HepG2 (cell line): ENCODE measurements around the gene OR6S1. TPM values are rescaled to one million over a fixed set of nuclear protein-coding genes. Genes with fewer than 3 reads are reported as not detected.

ENCODE experiments used
- ATM ChIP-seq: fragments of 450-650 bp; IDR thresholded peaks from 2 replicates; pipeline ENCODE4 v1.7.1; 2017; ENCODE audit warnings: mild to moderate bottlenecking, borderline replicate concordance
- ELF4 ChIP-seq: sonication (generic); formaldehyde crosslinking; IDR thresholded peaks from 2 replicates; pipeline ENCODE4 v1.5.0; 2020; ENCODE audit warnings: missing genetic modification reagents, mild to moderate bottlenecking, moderate library complexity, borderline replicate concordance
- GATAD2A ChIP-seq: IDR thresholded peaks from 2 replicates; pipeline ENCODE4 v1.6.1; 2016
- GPN1 ChIP-seq: sonication (generic); formaldehyde crosslinking; IDR thresholded peaks from 2 replicates; pipeline ENCODE4 v1.5.1; 2020; ENCODE audit warnings: missing genetic modification reagents, borderline replicate concordance
- MTA3 ChIP-seq: sonication (generic); formaldehyde crosslinking; IDR thresholded peaks from 2 replicates; pipeline ENCODE4 v1.4.0; 2020; ENCODE audit warnings: missing genetic modification reagents
- NAIF1 ChIP-seq: sonication (generic); formaldehyde crosslinking; IDR thresholded peaks from 2 replicates; pipeline ENCODE4 v1.5.0; 2020; ENCODE audit warnings: mild to moderate bottlenecking, missing genetic modification reagents, borderline replicate concordance
- PLRG1 ChIP-seq: fragments of 450-650 bp; conservative IDR thresholded peaks from 2 replicates; pipeline ENCODE4 v1.6.1; 2016
- RBFOX2 ChIP-seq: fragments of 200-400 bp; formaldehyde crosslinking; IDR thresholded peaks from 2 replicates; pipeline ENCODE4 v1.6.1; 2017; ENCODE audit warnings: low read depth, mild to moderate bottlenecking, low read length
- SAFB2 ChIP-seq: sonication (generic); formaldehyde crosslinking; IDR thresholded peaks from 2 replicates; pipeline ENCODE4 v1.5.1; 2020; ENCODE audit warnings: missing genetic modification reagents, low read depth, mild to moderate bottlenecking, borderline replicate concordance
- SAP130 ChIP-seq: IDR thresholded peaks from 2 replicates; pipeline ENCODE4 v1.6.1; 2016; ENCODE audit warnings: low read depth
- ZFX ChIP-seq: sonication (generic); formaldehyde crosslinking; IDR thresholded peaks from 2 replicates; pipeline ENCODE4 v1.4.0; 2020; ENCODE audit warnings: mild to moderate bottlenecking, low read depth, missing genetic modification reagents, moderate library complexity
- ZNF124 ChIP-seq: sonication (generic); formaldehyde crosslinking; IDR thresholded peaks from 2 replicates; pipeline ENCODE4 v1.4.0; 2020; ENCODE audit warnings: missing genetic modification reagents
- ZNF572 ChIP-seq: sonication (generic); formaldehyde crosslinking; IDR thresholded peaks from 2 replicates; pipeline ENCODE4 v1.5.1; 2020; ENCODE audit warnings: mild to moderate bottlenecking, missing genetic modification reagents
- ZNF616 ChIP-seq: sonication (generic); formaldehyde crosslinking; IDR thresholded peaks from 2 replicates; pipeline ENCODE4 v1.5.0; 2020; ENCODE audit warnings: low read depth, mild to moderate bottlenecking, missing genetic modification reagents
- ZNF839 ChIP-seq: sonication (generic); formaldehyde crosslinking; IDR thresholded peaks from 2 replicates; pipeline ENCODE4 v1.4.0; 2020; ENCODE audit warnings: missing genetic modification reagents, mild to moderate bottlenecking, borderline replicate concordance
- polyA plus RNA-seq, 8 experiments: library from polyadenylated mRNA; depleted of rRNA in 3 of 8; stranded (reverse) in 7 of 8; unstranded in 1 of 8; fragments of >200 nt; fragmentation: Illumina TruSeq in 4 of 8; extraction: Trizol in 4 of 8; gene quantifications; 2 replicates each; pipeline versions ENCODE4 v1.2.1 to v1.2.3, GENCODE V29; 2011 to 2016; ENCODE audit warnings: low read depth in 4 of 8, missing spikeins in 1 of 8, mixed read lengths in 1 of 8; ENCODE audit not compliant: insufficient read depth in 1 of 8
- total RNA-seq, 5 experiments: library from RNA; depleted of rRNA; stranded (reverse); fragments of >200 nt; fragmentation: Illumina TruSeq; extraction: Trizol; gene quantifications; 2 replicates each; pipeline ENCODE4 v1.2.3, GENCODE V29; 2016; ENCODE audit warnings: low read depth in 1 of 5
- TF ChIP-seq, protein P1 (sequence below): sonication (generic); formaldehyde crosslinking; IDR thresholded peaks from 2 replicates; pipeline ENCODE4 v1.4.0; 2020; ENCODE audit warnings: missing genetic modification reagents
- TF ChIP-seq, protein P2 (sequence below): sonication (generic); formaldehyde crosslinking; IDR thresholded peaks from 2 replicates; pipeline ENCODE4 v1.5.0; 2020; ENCODE audit warnings: missing genetic modification reagents
- TF ChIP-seq, protein P3 (sequence below): sonication (generic); formaldehyde crosslinking; IDR thresholded peaks from 2 replicates; pipeline ENCODE4 v1.4.0; 2020; ENCODE audit warnings: missing genetic modification reagents, borderline replicate concordance
- TF ChIP-seq, protein P4 (sequence below): IDR thresholded peaks from 2 replicates; pipeline ENCODE4 v1.6.1; 2016; ENCODE audit warnings: mild to moderate bottlenecking, missing biosample characterization, missing genetic modification reagents
- TF ChIP-seq, protein P5 (sequence below): sonication (generic); formaldehyde crosslinking; IDR thresholded peaks from 2 replicates; pipeline ENCODE4 v1.5.1; 2020; ENCODE audit warnings: missing genetic modification reagents, mild to moderate bottlenecking, borderline replicate concordance

Gene OR6S1
- total and polyA plus RNA-seq, 2 of the 13 experiments (the other 11 are each of a cell fraction or from before 2014, with no cell fraction given), result 0.09 TPM; not detected in 1

DNA sequence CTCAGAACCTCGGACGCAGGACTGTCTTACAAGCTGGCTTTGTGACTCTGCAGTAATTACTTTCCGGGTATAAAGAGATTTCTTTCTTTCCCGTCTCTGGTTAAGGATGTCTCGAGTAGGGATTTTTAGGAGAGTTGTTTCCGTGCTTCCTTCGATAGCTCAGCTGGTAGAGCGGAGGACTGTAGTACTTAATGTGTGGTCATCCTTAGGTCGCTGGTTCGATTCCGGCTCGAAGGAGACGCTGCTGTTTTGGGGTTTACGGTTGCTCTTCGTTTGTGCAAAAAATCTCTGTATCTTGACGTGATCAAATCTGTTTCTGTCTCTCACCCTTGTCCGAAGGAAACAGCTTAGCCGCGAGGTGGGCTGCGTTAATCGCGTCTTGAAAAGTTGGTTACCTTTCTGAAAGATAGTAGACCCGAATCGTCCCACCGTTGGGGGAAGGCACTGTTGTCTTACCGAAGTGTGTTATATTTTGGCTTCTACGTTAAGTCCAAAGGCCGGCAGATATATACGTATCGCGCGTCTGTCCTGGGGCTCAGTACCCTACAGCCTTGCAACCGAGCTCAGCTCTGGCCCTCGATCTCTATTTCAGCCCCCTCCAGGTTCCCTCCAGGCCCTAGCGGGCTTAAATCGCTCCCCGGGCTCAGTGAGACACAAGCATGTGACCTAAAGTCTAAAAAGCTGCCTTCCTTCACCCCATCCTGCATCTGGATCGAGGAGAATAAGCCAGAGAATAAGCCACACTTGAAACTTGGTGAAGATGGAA lies 41.8 kb upstream of the OR6S1 start (continued):
- TF ChIP-seq, protein P1, sequence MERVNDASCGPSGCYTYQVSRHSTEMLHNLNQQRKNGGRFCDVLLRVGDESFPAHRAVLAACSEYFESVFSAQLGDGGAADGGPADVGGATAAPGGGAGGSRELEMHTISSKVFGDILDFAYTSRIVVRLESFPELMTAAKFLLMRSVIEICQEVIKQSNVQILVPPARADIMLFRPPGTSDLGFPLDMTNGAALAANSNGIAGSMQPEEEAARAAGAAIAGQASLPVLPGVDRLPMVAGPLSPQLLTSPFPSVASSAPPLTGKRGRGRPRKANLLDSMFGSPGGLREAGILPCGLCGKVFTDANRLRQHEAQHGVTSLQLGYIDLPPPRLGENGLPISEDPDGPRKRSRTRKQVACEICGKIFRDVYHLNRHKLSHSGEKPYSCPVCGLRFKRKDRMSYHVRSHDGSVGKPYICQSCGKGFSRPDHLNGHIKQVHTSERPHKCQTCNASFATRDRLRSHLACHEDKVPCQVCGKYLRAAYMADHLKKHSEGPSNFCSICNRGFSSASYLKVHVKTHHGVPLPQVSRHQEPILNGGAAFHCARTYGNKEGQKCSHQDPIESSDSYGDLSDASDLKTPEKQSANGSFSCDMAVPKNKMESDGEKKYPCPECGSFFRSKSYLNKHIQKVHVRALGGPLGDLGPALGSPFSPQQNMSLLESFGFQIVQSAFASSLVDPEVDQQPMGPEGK (CRISPR knock-in tag), result 0 out of 2 replicates have a peak, but pooled peaks have one; percentile 8
- TF ChIP-seq RBFOX2, result no peak
- no peak for TF ChIP-seq ZFX (CRISPR knock-in tag)
- no peak; the same call in 1 of the 2 replicates for TF ChIP-seq SAFB2
- no peak for TF ChIP-seq GPN1
- TF ChIP-seq ZNF839, result no peak
- TF ChIP-seq, protein P2, sequence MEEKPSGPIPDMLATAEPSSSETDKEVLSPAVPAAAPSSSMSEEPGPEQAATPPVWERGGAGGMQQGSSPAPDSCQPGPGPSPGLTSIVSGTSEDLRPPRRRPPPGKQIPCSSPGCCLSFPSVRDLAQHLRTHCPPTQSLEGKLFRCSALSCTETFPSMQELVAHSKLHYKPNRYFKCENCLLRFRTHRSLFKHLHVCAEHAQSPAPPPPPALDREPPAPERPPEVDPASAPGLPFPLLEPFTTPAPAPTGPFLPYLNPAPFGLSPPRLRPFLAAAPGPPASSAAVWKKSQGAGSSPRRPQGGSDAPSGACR, result no peak
- no peak for TF ChIP-seq ZNF616 (CRISPR knock-in tag)
- no peak for TF ChIP-seq ZNF572 (CRISPR knock-in tag)
- no peak for TF ChIP-seq PLRG1
- TF ChIP-seq ELF4 (CRISPR knock-in tag), result no peak
- TF ChIP-seq MTA3 (CRISPR knock-in tag), result no peak
- no peak for TF ChIP-seq ATM
- peak; percentile 55 for TF ChIP-seq GATAD2A (CRISPR knock-in tag)
- TF ChIP-seq ZNF124 (CRISPR knock-in tag), result no peak; the same call in 1 of the 2 replicates
- TF ChIP-seq, protein P3, sequence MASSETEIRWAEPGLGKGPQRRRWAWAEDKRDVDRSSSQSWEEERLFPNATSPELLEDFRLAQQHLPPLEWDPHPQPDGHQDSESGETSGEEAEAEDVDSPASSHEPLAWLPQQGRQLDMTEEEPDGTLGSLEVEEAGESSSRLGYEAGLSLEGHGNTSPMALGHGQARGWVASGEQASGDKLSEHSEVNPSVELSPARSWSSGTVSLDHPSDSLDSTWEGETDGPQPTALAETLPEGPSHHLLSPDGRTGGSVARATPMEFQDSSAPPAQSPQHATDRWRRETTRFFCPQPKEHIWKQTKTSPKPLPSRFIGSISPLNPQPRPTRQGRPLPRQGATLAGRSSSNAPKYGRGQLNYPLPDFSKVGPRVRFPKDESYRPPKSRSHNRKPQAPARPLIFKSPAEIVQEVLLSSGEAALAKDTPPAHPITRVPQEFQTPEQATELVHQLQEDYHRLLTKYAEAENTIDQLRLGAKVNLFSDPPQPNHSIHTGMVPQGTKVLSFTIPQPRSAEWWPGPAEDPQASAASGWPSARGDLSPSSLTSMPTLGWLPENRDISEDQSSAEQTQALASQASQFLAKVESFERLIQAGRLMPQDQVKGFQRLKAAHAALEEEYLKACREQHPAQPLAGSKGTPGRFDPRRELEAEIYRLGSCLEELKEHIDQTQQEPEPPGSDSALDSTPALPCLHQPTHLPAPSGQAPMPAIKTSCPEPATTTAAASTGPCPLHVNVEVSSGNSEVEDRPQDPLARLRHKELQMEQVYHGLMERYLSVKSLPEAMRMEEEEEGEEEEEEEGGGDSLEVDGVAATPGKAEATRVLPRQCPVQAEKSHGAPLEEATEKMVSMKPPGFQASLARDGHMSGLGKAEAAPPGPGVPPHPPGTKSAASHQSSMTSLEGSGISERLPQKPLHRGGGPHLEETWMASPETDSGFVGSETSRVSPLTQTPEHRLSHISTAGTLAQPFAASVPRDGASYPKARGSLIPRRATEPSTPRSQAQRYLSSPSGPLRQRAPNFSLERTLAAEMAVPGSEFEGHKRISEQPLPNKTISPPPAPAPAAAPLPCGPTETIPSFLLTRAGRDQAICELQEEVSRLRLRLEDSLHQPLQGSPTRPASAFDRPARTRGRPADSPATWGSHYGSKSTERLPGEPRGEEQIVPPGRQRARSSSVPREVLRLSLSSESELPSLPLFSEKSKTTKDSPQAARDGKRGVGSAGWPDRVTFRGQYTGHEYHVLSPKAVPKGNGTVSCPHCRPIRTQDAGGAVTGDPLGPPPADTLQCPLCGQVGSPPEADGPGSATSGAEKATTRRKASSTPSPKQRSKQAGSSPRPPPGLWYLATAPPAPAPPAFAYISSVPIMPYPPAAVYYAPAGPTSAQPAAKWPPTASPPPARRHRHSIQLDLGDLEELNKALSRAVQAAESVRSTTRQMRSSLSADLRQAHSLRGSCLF, result no peak; the same call in 1 of the 2 replicates
- TF ChIP-seq SAP130 (CRISPR knock-in tag), result peak; percentile 61
- 0 out of 2 replicates have a peak, but pooled peaks have one; percentile 1 for TF ChIP-seq NAIF1 (CRISPR knock-in tag)
- TF ChIP-seq, protein P4, sequence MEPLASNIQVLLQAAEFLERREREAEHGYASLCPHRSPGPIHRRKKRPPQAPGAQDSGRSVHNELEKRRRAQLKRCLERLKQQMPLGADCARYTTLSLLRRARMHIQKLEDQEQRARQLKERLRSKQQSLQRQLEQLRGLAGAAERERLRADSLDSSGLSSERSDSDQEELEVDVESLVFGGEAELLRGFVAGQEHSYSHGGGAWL (CRISPR knock-in tag), result no peak
- TF ChIP-seq, protein P5, sequence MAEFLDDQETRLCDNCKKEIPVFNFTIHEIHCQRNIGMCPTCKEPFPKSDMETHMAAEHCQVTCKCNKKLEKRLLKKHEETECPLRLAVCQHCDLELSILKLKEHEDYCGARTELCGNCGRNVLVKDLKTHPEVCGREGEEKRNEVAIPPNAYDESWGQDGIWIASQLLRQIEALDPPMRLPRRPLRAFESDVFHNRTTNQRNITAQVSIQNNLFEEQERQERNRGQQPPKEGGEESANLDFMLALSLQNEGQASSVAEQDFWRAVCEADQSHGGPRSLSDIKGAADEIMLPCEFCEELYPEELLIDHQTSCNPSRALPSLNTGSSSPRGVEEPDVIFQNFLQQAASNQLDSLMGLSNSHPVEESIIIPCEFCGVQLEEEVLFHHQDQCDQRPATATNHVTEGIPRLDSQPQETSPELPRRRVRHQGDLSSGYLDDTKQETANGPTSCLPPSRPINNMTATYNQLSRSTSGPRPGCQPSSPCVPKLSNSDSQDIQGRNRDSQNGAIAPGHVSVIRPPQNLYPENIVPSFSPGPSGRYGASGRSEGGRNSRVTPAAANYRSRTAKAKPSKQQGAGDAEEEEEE (CRISPR knock-in tag), result no peak; the same call in 1 of the 2 replicates
